Measurements from ENCODE around the gene LAMA4. TPM values are rescaled to one million over a fixed set of nuclear protein-coding genes. Genes with fewer than 3 reads are reported as not detected.
A peak's percentile ranks its signal among the peaks of the same experiment; 100 is the strongest.

Gene LAMA4
- total RNA-seq, 1 experiment from 2014 or later = 1.1 TPM

DNA sequence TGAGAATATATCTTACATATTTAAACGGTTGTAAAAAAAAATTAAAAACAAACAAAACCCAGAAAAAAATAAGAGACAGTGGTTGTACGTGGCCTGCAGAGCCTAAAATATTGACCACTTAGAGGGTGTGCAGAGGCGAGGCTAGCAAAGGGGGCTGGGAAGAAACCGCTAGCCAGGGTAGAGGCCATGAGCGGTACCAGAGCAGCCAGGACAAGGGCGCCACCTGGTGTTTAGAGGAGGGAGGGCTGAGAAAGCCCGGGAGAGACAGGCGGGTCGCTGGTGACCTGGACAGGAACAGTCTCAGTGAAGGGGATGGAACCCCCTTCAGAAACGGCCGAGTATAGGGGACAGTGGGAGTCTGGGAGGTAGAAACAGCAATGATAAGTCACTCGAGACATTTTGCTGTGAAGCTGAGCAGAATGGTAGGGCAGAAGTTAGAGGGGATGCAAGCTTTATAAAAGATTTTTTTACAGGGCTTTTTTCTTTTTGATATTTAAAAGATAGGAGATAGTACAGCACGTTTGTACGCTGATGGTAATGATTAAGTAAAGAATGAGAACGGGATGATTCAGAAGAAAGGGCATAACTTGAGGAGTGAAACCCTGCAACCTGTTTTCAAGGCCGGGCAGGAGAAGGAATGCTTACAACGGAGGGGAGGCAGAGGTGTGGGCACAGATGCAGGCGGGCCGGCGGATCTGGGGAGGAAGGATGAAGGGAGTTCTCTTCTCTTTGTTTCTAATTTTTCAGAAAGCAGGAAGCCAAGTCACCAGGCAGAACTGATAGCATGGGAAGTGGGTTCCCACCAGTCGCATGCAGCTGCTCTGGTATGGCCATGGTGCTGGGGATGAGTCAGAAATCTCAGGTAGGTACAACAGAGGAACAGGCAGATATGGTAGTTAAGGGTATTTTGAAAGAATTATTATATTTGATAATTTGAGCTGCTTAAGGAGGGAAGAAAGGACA is 90.8 kb downstream of the LAMA4 start:
- H3K9me3 ChIP-seq (ENCODE audit: control insufficient read depth, low read depth, low read length) = no peaks in the 10 kb centered on the region
- H3K27ac ChIP-seq (ENCODE audit: insufficient read length, low read depth, low read length) = no peak overlapping the region
- H2AFZ ChIP-seq (ENCODE audit: low read length) = peak overlapping the region; percentile 94
- H3K23me2 ChIP-seq (ENCODE audit: insufficient read length, low read depth, low read length, poor library complexity, severe bottlenecking) = no peaks in the 10 kb centered on the region
- H4K20me1 ChIP-seq (ENCODE audit: control insufficient read depth, insufficient read depth, insufficient read length) = no peaks in the 10 kb centered on the region
- H3K9me3 Mint-ChIP-seq = no peaks in the 10 kb centered on the region
- no peaks in the 10 kb centered on the region for H3K4me1 ChIP-seq (ENCODE audit: insufficient read depth, low read length)
- no peak overlapping the region for H4K5ac ChIP-seq (ENCODE audit: insufficient read length, low read depth, low read length)
- no peak overlapping the region for H2BK12ac ChIP-seq (ENCODE audit: insufficient read length, low read depth, low read length)
- H3K56ac ChIP-seq (ENCODE audit: insufficient read length, low read depth, low read length) = no peak overlapping the region
- no peak overlapping the region for H4K91ac ChIP-seq (ENCODE audit: insufficient read length, low read depth, low read length)
- no peak overlapping the region for H4K8ac ChIP-seq (replicated peaks; ENCODE audit: insufficient read length, low read depth, low read length)
- no peak overlapping the region for H3K23ac ChIP-seq (ENCODE audit: insufficient read length, low read depth, low read length)
- no CpG with 5 or more reads among the region's 21 CpGs for WGBS (ENCODE audit: extremely low coverage, insufficient read length, low lambda C conversion rate)
- no peak overlapping the region for H3K18ac ChIP-seq (ENCODE audit: insufficient read length, low read depth, low read length)
- H3K27me3 Mint-ChIP-seq (ENCODE audit: low read depth) = peaks cover 14% of the 10 kb centered on the region
- no peaks in the 10 kb centered on the region for H3K79me2 ChIP-seq (ENCODE audit: insufficient read depth, low read length)
- peaks cover 2 to 5% of the 10 kb centered on the region in 2 experiments; a peak in 3 of 4 replicates for H3K4me1 Mint-ChIP-seq
- H3K4me3 Mint-ChIP-seq = no peak overlapping the region; a peak in 1 of 5 replicates
- no peak overlapping the region for H3K9ac ChIP-seq (ENCODE audit: extremely low read depth, insufficient read length, low read length)
- no peak overlapping the region for H2BK15ac ChIP-seq (ENCODE audit: low read depth, low read length)
- peak; percentile 94 for TF ChIP-seq CTCF (conservative IDR thresholded peaks at IDR 0.05)
- H2BK5ac ChIP-seq (ENCODE audit: insufficient read length, low read length) = no peak overlapping the region
- peak; percentile 82 for DNase-seq
- no peaks in the 10 kb centered on the region for H3K79me1 ChIP-seq (ENCODE audit: insufficient read depth, low read depth, low read length, poor library complexity, severe bottlenecking)
- no peak overlapping the region for H2AK5ac ChIP-seq (ENCODE audit: insufficient read length, low read length)
- no peak overlapping the region for H3K14ac ChIP-seq (ENCODE audit: insufficient read depth, low read length)
- no peak overlapping the region for H3T11ph ChIP-seq (ENCODE audit: low read length)
- no peak overlapping the region for H2BK20ac ChIP-seq (ENCODE audit: low read depth, low read length, poor library complexity, severe bottlenecking)
- H3K27ac Mint-ChIP-seq = no peak overlapping the region
- H3K4me2 ChIP-seq (ENCODE audit: insufficient read depth, insufficient read length, low read length) = no peak overlapping the region
- H3K4ac ChIP-seq (ENCODE audit: low read depth, low read length) = no peak overlapping the region
- H3K27me3 ChIP-seq (ENCODE audit: insufficient read depth, low read length) = no peaks in the 10 kb centered on the region
- no peak overlapping the region for H2BK120ac ChIP-seq (ENCODE audit: low read depth, low read length, poor library complexity, severe bottlenecking)
- H3K36me3 Mint-ChIP-seq (ENCODE audit: insufficient read depth in 1 of 3, low read depth in 3 of 3) = no peaks in the 10 kb centered on the region; a peak in 1 of 7 replicates
